AG04449 (cell line): Measurements from ENCODE around the gene CTSZ.

Experiments
- CTCF ChIA-PET: fragments of 350-600 bp; formaldehyde crosslinking; extraction: SDS; loops from one replicate; lab custom pipeline; 2021; ENCODE audit warnings: antibody characterized with exemption; lab: Yijun Ruan, JAX
- POLR2A ChIA-PET: fragments of 400-600, 350-600 bp; formaldehyde crosslinking; extraction: SDS; loops from one replicate; lab custom pipeline; 2020; ENCODE audit warnings: antibody characterized with exemption, inconsistent platforms; lab: Yijun Ruan, JAX
- DNase-seq: peaks from one replicate; pipeline ENCODE4 v3.0.0-alpha.2; 2010; ENCODE audit warnings: low read depth, low spot score
- H3K4me3 ChIP-seq: 2 replicates; pipeline ENCODE4 v1.5.1; 2011; ENCODE audit warnings: low read depth, mild to moderate bottlenecking, control low read depth, low read length
- CTCF ChIP-seq: IDR thresholded peaks from one replicate; pipeline ENCODE4 v1.5.1; 2011; ENCODE audit warnings: mild to moderate bottlenecking, moderate library complexity, low read length, control low read depth, inconsistent platforms; ENCODE audit not compliant: insufficient read depth; ENCODE audit errors: missing control alignments

The CTSZ gene

GRCh38 chr20:59033616-59034165 is 26.6 kb upstream of the CTSZ start:
- TF ChIP-seq CTCF: no peak
- CTCF ChIA-PET: interaction anchor here (0.7 to 1.4 kb wide), 5 partner anchors 8 to 422 kb away, joined by 3 to 4 read pairs (median 3); no protein-coding TSS in a partner anchor
- POLR2A ChIA-PET: interaction anchor here (1.8 kb wide), 1 partner anchor 9 kb away, joined by 7 read pairs; the partner anchor contains the start of gene PRELID3B
- no peak overlapping the region for H3K4me3 ChIP-seq
- no peak for DNase-seq

- ChIA-PET CTCF (interaction anchor here (0.8 to 1.3 kb wide), 3 partner anchors 14 to 423 kb away, joined by 3 to 4 read pairs (median 3); no protein-coding TSS in a partner anchor), POLR2A (interaction anchor here (1.1 to 1.8 kb wide), 5 partner anchors 7 to 142 kb away, joined by 3 to 13 read pairs (median 7); partner anchors contain the start of gene PRELID3B)
- no peak overlapping the region for H3K4me3 ChIP-seq
- TF ChIP-seq CTCF: no peak
- no peak for DNase-seq
These were observed 26.0 kb upstream of the CTSZ start for GRCh38 chr20:59033093-59033492.

DNA sequence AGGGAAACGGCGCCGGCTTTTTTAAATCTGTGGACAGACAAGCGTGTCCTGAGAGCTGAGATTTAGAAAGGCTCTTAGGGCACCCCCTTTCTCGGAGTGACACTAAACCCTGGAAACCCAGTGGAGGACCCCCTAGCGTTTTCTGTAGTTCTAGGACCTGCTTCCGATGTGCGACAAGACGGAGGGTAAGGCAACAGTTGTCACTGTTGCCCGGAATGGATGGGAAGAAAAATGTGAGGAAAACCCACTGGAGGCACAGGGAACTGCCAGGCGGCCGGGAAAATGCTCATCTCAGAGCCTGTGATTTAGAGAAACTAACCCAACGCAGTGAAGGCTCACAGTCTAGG is 25.6 kb upstream of the CTSZ start:
- peak overlapping the region; percentile 69 for H3K4me3 ChIP-seq
- ChIA-PET CTCF (interaction anchor here (0.9 to 2.1 kb wide), 6 partner anchors 8 to 163 kb away, joined by 3 to 8 read pairs (median 4); no protein-coding TSS in a partner anchor), POLR2A (interaction anchor here (0.7 to 1.8 kb wide), 16 partner anchors 8 to 201 kb away, joined by 3 to 13 read pairs (median 4); partner anchors contain the start of genes PRELID3B and TUBB1)
- no peak for DNase-seq
- peak; percentile 10 for TF ChIP-seq CTCF

GRCh38 chr20:59032023-59032712 is 25.1 kb upstream of the CTSZ start, which contains the start of gene ATP5F1E:
Gene ATP5F1E, minus strand, starts transcription at chr20:59032335. Its CDS starts 84 bp downstream, at chr20:59032251.
- peak within 1 kb of the TSS; percentile 79 for H3K4me3 ChIP-seq
- ChIA-PET CTCF (interaction anchor here (0.8 to 2.1 kb wide), 9 partner anchors 9 to 162 kb away, joined by 3 to 8 read pairs (median 3); no protein-coding TSS in a partner anchor), POLR2A (interaction anchor here (0.6 to 1.8 kb wide), 18 partner anchors 8 to 458 kb away, joined by 3 to 13 read pairs (median 4); partner anchors contain the start of genes PRELID3B and TUBB1)
- TF ChIP-seq CTCF: no peak
- no peak for DNase-seq

GRCh38 chr20:59031564-59032022 is 24.5 kb upstream of the CTSZ start:
- H3K4me3 ChIP-seq: peak overlapping the region; percentile 79
- TF ChIP-seq CTCF: no peak
- DNase-seq: no peak
- CTCF ChIA-PET: interaction anchor here (0.8 to 2.1 kb wide), 6 partner anchors 9 to 162 kb away, joined by 3 to 8 read pairs (median 3); no protein-coding TSS in a partner anchor
- POLR2A ChIA-PET: interaction anchor here (0.6 to 1.8 kb wide), 11 partner anchors 11 to 457 kb away, joined by 3 to 13 read pairs (median 4); partner anchors contain the start of genes PRELID3B and TUBB1
